Sigmoid colon (tissue), 7 donors: ENCODE data around the gene TEAD2. TPM values are rescaled to one million over a fixed set of nuclear protein-coding genes. Genes with fewer than 3 reads are reported as not detected.

Experiments
- DNase-seq: peaks from one replicate; pipeline ENCODE4 v3.0.0-alpha.2; 2019
- H3K27ac ChIP-seq, 4 donors: fragments of 200-600 bp; sonication (generic); one replicate each; pipeline ENCODE4 v1.5.1; 2016 to 2019; ENCODE audit warnings: mild to moderate bottlenecking in 1 of 4
- H3K27me3 ChIP-seq, 3 donors: fragments of 200-600 bp; sonication (generic); one replicate each; pipeline ENCODE4 v1.5.1; 2019; ENCODE audit warnings: mild to moderate bottlenecking in 1 of 3
- H3K36me3 ChIP-seq, 4 donors: fragments of 200-600 bp; sonication (generic); one replicate each; pipeline ENCODE4 v1.5.1; 2016 to 2019
- H3K4me1 ChIP-seq, 4 donors: fragments of 200-600 bp; sonication (generic); one replicate each; pipeline ENCODE4 v1.5.1; 2017 to 2019
- H3K4me3 ChIP-seq, 4 donors: fragments of 200-600 bp; sonication (generic); one replicate each; pipeline ENCODE4 v1.5.1; 2017 to 2019; ENCODE audit warnings: mild to moderate bottlenecking in 2 of 4, moderate library complexity in 1 of 4
- H3K9me3 ChIP-seq, 4 donors: fragments of 200-600 bp in 3 of 4; sonication (generic) in 3 of 4; one replicate each; pipeline versions ENCODE4 v1.5.1 to v1.6.1; 2013 to 2019
- CTCF ChIP-seq, 4 experiments: fragments of 450-650 bp in 3 of 4; fragments of 200-600 bp in 1 of 4; IDR thresholded peaks; one replicate each; pipeline ENCODE4 v1.5.1; 2016 to 2019; ENCODE audit warnings: antibody characterized with exemption in 4 of 4, mild to moderate bottlenecking in 3 of 4, moderate library complexity in 2 of 4
- EP300 ChIP-seq, 4 donors: sonication (generic); formaldehyde crosslinking; IDR thresholded peaks; one replicate each; pipeline ENCODE4 v1.6.1; 2017; ENCODE audit warnings: antibody characterized with exemption in 4 of 4
- POLR2A ChIP-seq, 2 donors: fragments of 450-650 bp; IDR thresholded peaks; one replicate each; pipeline ENCODE4 v1.6.1; 2016; ENCODE audit warnings: antibody characterized with exemption in 2 of 2, mild to moderate bottlenecking in 2 of 2, moderate library complexity in 2 of 2
- POLR2AphosphoS5 ChIP-seq, 4 donors: sonication (generic); formaldehyde crosslinking; IDR thresholded peaks; one replicate each; pipeline ENCODE4 v1.6.1; 2017; ENCODE audit warnings: antibody characterized with exemption in 4 of 4
- WGBS, 2 donors: extraction: QIAGEN DNeasy Blood & Tissue Kit; methylation state at CpG; one replicate each; pipeline ENCODE4 v1.1.7; 2013; 5-methylcytosine and 5-hydroxymethylcytosine counted together
- intact Hi-C: fragments of 100-400 bp; cut with DNase I; formaldehyde crosslinking; loops from one replicate; pipeline ENCODE4 v1.15.1; 2023
- polyA plus RNA-seq, 3 donors: library from polyadenylated mRNA; stranded (reverse); fragments of 200-250 nt; gene quantifications; one replicate each; pipeline ENCODE4 v1.2.3, GENCODE V29; 2013
- total RNA-seq, 4 donors: library from RNA; depleted of rRNA; stranded (reverse); fragments of >200 nt; gene quantifications; one replicate each; pipeline ENCODE4 v1.1.0, GENCODE V29; 2016
- donor health status: healthy with polysubstance abuse.
- donor health status: Bipolar disorder and iron deficiency.
- donor health status: healthy.

The TEAD2 gene
- total and polyA plus RNA-seq, 7 donors: 5.8 to 74.9 (median 60.6) TPM

GRCh38 chr19:49364083-49364737 lies 2.0 kb upstream of the TEAD2 start:
- H3K4me3 ChIP-seq: peak overlapping the region in 3 of 4 donors; percentile 30 to 89 (median 76)
- H3K9me3 ChIP-seq: peaks cover 0 to 3% (median 2%) of the 10 kb centered on the region in 4 donors
- H3K36me3 ChIP-seq: peaks cover 0 to 7% (median 1%) of the 10 kb centered on the region in 4 donors
- intact Hi-C loops: no loop called here
- peak overlapping the region; percentile 93 to 98 (median 96) for H3K27ac ChIP-seq
- no peak for TF ChIP-seq POLR2AphosphoS5 (IDR thresholded peaks at IDR 0.05)
- TF ChIP-seq POLR2A (IDR thresholded peaks at IDR 0.05): no peak
- TF ChIP-seq CTCF (IDR thresholded peaks at IDR 0.05): no peak
- TF ChIP-seq EP300 (IDR thresholded peaks at IDR 0.05): no peak
- peaks cover 0 to 34% (median 20%) of the 10 kb centered on the region in 4 donors for H3K4me1 ChIP-seq
- DNase-seq: no peak
- H3K27me3 ChIP-seq: no peaks in the 10 kb centered on the region
- 70 to 72% methylated on average over 27 of the region's 27 CpGs for WGBS, 2 donors

DNA sequence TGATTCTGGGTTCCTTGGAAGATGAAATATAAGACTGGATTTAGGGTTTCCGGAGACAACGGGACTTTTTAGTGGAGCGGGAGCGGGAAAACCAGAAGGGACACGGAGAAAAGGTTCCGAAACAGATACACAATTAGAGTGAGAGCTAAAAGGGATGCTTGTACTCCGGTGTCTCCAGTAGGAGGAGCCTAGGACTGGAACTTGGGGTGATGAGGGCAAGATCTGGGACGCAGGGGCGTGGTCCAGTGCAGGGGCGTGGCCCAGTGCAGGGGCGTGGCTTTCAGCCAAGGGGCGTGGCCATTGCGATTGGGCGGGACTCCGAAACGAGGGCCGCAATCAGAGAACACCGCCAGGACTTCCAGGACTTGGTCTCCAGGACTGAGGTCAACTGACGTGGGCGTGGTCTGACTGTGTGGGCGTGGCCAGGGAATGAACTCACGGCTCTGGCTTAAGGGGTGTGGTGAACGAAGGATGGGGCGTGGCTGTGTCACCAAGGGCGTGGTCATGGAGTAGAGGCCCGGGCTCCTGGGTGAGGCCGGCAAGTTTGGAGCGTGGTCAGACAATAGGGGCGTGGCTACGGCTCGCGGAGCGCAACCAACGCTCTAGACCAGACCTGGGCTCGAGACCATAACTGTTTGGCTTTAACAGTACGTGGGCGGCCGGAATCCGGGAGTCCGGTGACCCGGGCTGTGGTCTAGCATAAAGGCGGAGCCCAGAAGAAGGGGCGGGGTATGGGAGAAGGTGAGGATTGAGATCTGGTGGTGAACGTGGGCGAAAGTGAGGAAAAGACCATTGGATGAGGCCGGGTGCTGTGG lies 1.3 kb upstream of the TEAD2 start, which contains the start of gene DKKL1:
Gene DKKL1 (plus strand): TSS at position 610 of the 815 bp plus-strand sequence. CDS start 122 bp downstream, at position 732.
- peak; percentile 100 for DNase-seq
- H3K27ac ChIP-seq: peak within 1 kb of the TSS; percentile 93 to 98 (median 96)
- no peaks in the 10 kb centered on the region for H3K9me3 ChIP-seq
- H3K4me3 ChIP-seq: peak within 1 kb of the TSS; percentile 76 to 92 (median 85)
- peaks cover 0 to 14% (median 6%) of the 10 kb centered on the region in 4 donors for H3K36me3 ChIP-seq
- peak in 1 of 4 donors; percentile 10 for TF ChIP-seq EP300 (IDR thresholded peaks at IDR 0.05)
- peak; percentile 78 to 84 for TF ChIP-seq POLR2A (IDR thresholded peaks at IDR 0.05)
- peak; percentile 91 to 95 (median 94) for TF ChIP-seq POLR2AphosphoS5 (IDR thresholded peaks at IDR 0.05)
- peak in 1 of 4 experiments; percentile 21 for TF ChIP-seq CTCF (IDR thresholded peaks at IDR 0.05)
- intact Hi-C loops: loop anchor here (1.0 kb wide), 1 partner anchor 80 kb away; no protein-coding TSS in a partner anchor
- 1 to 3% methylated on average over 46 of the region's 46 CpGs for WGBS, 2 donors
- peaks cover 0 to 34% (median 20%) of the 10 kb centered on the region in 4 donors for H3K4me1 ChIP-seq
- no peaks in the 10 kb centered on the region for H3K27me3 ChIP-seq

DNA sequence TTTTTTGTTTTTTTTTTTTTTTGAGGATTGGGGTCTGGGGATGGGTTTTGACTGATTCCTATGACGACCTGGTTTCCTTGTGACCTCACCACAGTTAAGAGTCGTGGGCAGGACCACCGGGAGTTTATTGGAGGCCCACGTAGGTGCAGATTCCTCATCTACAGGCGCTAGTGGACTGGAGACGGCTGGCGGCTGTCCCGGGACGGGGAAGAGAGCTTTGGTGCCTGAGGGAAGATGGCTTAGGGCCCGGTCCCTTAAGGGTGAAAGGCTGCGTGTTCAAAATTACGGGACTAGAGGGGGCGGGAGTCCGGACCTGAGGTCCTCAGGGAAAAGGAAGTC lies 682 bp upstream of the TEAD2 start:
- intact Hi-C loops: loop anchor here (1.0 kb wide), 1 partner anchor 80 kb away; no protein-coding TSS in a partner anchor
- H3K27ac ChIP-seq: peak overlapping the region; percentile 93 to 98 (median 96)
- TF ChIP-seq CTCF (IDR thresholded peaks at IDR 0.05): no peak
- TF ChIP-seq POLR2A (IDR thresholded peaks at IDR 0.05): no peak
- no peak for TF ChIP-seq POLR2AphosphoS5 (IDR thresholded peaks at IDR 0.05)
- TF ChIP-seq EP300 (IDR thresholded peaks at IDR 0.05): no peak
- DNase-seq: peak; percentile 86
- H3K36me3 ChIP-seq: peaks cover 0 to 20% (median 9%) of the 10 kb centered on the region in 4 donors
- H3K9me3 ChIP-seq: no peaks in the 10 kb centered on the region
- 1% methylated on average over 14 of the region's 14 CpGs for WGBS, 2 donors
- H3K4me1 ChIP-seq: peaks cover 0 to 34% (median 20%) of the 10 kb centered on the region in 4 donors
- H3K27me3 ChIP-seq: no peaks in the 10 kb centered on the region
- H3K4me3 ChIP-seq: peak overlapping the region; percentile 76 to 92 (median 85)

DNA sequence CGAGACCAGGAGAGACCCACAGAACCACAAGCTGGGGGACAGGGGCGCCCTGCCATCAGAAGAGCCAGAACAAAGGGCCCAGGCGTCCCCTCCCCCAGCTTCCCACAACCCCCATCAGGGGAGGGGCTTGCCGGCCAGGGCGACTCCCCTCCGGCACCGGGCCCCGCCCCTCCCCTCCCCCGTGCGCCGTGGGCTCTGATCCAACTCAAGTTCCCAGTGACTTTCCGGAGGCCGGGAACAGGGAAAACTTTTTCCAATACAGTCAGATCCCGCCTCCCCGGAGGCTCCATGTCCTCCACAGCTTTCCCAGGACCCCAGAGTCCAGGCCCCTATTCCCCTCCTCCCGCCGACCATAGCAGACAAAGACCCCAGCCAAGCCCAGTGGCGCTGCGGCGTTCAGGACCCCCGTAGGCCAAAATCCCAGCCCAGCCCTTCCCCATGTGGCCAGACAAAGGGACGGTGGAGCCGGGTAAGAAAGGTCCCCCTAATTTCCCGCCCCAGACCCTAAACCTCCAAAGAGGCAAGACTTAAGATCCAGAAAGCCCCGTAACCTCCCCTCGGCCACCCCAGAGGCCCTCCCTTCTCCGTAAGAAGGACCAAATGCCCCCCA lies 673 bp downstream of the TEAD2 start:
- intact Hi-C loops: loop anchor here (1.0 kb wide), 1 partner anchor 22 kb away; no protein-coding TSS in a partner anchor
- DNase-seq: peak; percentile 95
- TF ChIP-seq EP300 (IDR thresholded peaks at IDR 0.05) (peak in 1 of 4 donors; percentile 7), CTCF (IDR thresholded peaks at IDR 0.05) (peak in 1 of 4 experiments; percentile 3), POLR2AphosphoS5 (IDR thresholded peaks at IDR 0.05) (peak; percentile 62 to 74 (median 70)), POLR2A (IDR thresholded peaks at IDR 0.05) (peak; percentile 31 to 58)
- Histone ChIP-seq H3K4me3 (peak overlapping the region; percentile 76 to 92 (median 85)), H3K36me3 (peaks cover 0 to 34% (median 13%) of the 10 kb centered on the region in 4 donors), H3K9me3 (no peaks in the 10 kb centered on the region), H3K27me3 (no peaks in the 10 kb centered on the region), H3K4me1 (peaks cover 0 to 35% (median 28%) of the 10 kb centered on the region in 4 donors), H3K27ac (peak overlapping the region; percentile 93 to 98 (median 96))
- WGBS, 2 donors: 2 to 8% methylated on average over 27 of the region's 27 CpGs
